Lower leg skin (tissue), 3 donors: Measurements from ENCODE around the gene ZDHHC8.

Experiments
- POLR2A ChIP-seq, 2 donors: fragments of 450-650 bp; IDR thresholded peaks; one replicate each; pipeline ENCODE4 v1.6.1; 2016 to 2017; ENCODE audit warnings: antibody characterized with exemption in 2 of 2, mild to moderate bottlenecking in 1 of 2, moderate library complexity in 1 of 2
- TF ChIP-seq, protein P1 (sequence below), 3 donors: fragments of 450-650 bp; IDR thresholded peaks; one replicate each; pipeline ENCODE4 v1.5.1; 2016; ENCODE audit warnings: antibody characterized with exemption in 3 of 3, mild to moderate bottlenecking in 3 of 3, moderate library complexity in 2 of 3

DNA sequence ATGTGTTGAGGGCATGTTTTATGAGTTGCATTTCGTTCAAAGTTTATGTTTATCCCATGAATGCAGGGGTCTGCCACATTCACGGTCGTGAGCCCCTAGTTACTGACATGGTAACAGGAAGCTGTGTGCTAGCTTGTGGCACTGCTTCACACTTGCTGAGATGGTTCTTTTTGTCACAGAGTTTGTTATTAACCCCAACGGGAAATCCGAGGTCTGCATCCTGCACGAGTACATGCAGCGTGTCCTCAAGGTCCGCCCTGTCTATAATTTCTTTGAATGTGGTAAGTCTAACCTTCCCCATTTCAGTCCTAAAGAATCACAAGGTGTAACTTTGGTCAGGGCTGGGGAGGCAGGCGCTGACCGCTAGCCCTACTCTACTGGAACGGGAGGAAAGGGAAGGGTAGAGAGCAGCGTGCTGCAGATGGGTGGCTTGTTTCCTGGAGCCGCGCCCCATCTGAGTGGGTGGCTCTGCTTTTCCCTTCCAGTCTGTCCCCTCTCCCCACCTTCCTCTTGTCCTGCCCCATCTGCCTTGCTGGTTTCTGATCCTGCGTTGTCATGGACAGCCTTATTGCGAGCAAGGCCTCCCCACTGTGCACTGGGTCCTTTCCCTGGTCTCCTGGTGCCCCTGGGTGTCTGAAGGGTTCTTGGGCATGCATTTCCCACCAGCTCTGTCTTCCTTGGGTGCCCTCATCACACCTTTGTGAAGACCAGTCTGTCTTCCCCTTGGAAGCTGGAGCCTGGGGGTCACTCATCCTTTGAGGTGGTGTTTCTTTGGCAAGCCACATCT is 39.7 kb upstream of the ZDHHC8 start:
- TF ChIP-seq, protein P1, sequence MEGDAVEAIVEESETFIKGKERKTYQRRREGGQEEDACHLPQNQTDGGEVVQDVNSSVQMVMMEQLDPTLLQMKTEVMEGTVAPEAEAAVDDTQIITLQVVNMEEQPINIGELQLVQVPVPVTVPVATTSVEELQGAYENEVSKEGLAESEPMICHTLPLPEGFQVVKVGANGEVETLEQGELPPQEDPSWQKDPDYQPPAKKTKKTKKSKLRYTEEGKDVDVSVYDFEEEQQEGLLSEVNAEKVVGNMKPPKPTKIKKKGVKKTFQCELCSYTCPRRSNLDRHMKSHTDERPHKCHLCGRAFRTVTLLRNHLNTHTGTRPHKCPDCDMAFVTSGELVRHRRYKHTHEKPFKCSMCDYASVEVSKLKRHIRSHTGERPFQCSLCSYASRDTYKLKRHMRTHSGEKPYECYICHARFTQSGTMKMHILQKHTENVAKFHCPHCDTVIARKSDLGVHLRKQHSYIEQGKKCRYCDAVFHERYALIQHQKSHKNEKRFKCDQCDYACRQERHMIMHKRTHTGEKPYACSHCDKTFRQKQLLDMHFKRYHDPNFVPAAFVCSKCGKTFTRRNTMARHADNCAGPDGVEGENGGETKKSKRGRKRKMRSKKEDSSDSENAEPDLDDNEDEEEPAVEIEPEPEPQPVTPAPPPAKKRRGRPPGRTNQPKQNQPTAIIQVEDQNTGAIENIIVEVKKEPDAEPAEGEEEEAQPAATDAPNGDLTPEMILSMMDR (IDR thresholded peaks at IDR 0.05), result no peak
- TF ChIP-seq POLR2A (IDR thresholded peaks at IDR 0.05), result no peak
